RWPE2 (cell line): Measurements from ENCODE around the gene ADAMTS10.

Source experiments
- ATAC-seq: fragments of 200-7000 bp; cut with Tn5 transposase; 3 replicates; pipeline ENCODE4 v1.9.1; 2021; ENCODE audit warnings: low read depth
- DNase-seq: peaks from one replicate; pipeline ENCODE4 v3.0.0-alpha.2; 2020; ENCODE audit warnings: low spot score
- H3K27ac ChIP-seq: fragments of 450-650 bp; 2 replicates; pipeline ENCODE4 v1.5.1; 2017; ENCODE audit warnings: mild to moderate bottlenecking; ENCODE audit not compliant: poor library complexity, severe bottlenecking
- H3K27me3 ChIP-seq: fragments of 250-450 bp; sonication (Bioruptor Pico); 2 replicates; pipeline ENCODE4 v1.5.1; 2021; ENCODE audit warnings: mild to moderate bottlenecking, moderate library complexity; ENCODE audit not compliant: insufficient read depth, poor library complexity, severe bottlenecking
- H3K36me3 ChIP-seq: fragments of 250-450 bp; sonication (Bioruptor Pico); 2 replicates; pipeline ENCODE4 v1.5.1; 2020; ENCODE audit warnings: low read depth, mild to moderate bottlenecking, moderate library complexity
- H3K4me1 ChIP-seq: fragments of 250-450 bp; sonication (Bioruptor Pico); 2 replicates; pipeline ENCODE4 v1.5.1; 2021; ENCODE audit warnings: mild to moderate bottlenecking, moderate library complexity; ENCODE audit not compliant: insufficient read depth, poor library complexity, severe bottlenecking
- H3K4me3 ChIP-seq: fragments of 250-450 bp; sonication (Bioruptor Pico); 2 replicates; pipeline ENCODE4 v1.5.1; 2021; ENCODE audit warnings: mild to moderate bottlenecking, moderate library complexity; ENCODE audit not compliant: severe bottlenecking
- H3K9me3 ChIP-seq: fragments of 250-450 bp; sonication (Bioruptor Pico); 2 replicates; pipeline ENCODE4 v1.5.1; 2021; ENCODE audit warnings: mild to moderate bottlenecking, moderate library complexity; ENCODE audit not compliant: severe bottlenecking
- CTCF ChIP-seq: fragments of 450-650 bp; IDR thresholded peaks from one replicate; pipeline ENCODE4 v1.5.1; 2017; ENCODE audit warnings: mild to moderate bottlenecking, moderate library complexity; ENCODE audit not compliant: poor library complexity, severe bottlenecking

The ADAMTS10 gene

DNA sequence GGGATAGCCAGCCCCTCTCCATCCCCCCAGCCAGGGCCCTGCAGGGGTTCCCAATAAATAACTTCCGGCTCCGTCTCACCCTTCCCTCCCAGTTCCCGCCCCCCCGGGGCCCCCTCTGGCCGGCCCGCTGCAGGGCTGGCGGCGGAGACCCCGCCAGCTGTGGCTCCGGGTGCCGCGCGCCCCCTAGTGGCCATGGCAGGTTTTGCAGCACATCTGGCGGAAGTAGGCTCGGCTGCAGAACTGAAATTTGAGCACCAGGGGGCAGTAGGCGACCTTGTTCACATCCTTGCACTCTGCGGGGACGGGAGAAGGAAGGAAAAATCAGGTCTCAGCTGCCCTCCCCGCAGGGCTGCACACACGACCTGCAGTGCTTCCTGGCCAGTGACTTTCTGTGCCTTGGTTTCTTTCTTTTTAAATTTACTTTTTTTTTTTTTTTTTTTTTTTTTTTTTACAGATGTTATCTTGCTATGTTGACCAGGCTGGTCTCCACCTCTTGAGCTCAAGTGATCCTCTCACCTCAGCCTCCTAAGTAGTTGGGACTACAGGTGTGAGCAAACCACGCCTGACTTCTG, 29.7 kb downstream of the ADAMTS10 start:
- TF ChIP-seq CTCF = peak; percentile 99
- peak; percentile 30; the same call in 1 of the 3 replicates for ATAC-seq
- DNase-seq = no peak
- peaks cover 3% of the 10 kb centered on the region for H3K4me1 ChIP-seq
- H3K9me3 ChIP-seq = no peaks in the 10 kb centered on the region
- no peak overlapping the region for H3K4me3 ChIP-seq
- no peaks in the 10 kb centered on the region for H3K27me3 ChIP-seq
- no peak overlapping the region for H3K27ac ChIP-seq
- H3K36me3 ChIP-seq = no peaks in the 10 kb centered on the region

GRCh38 chr19:8578642-8579265, 31.8 kb downstream of the ADAMTS10 start:
- Histone ChIP-seq H3K4me1 (peaks cover 5% of the 10 kb centered on the region), H3K4me3 (no peak overlapping the region), H3K9me3 (no peaks in the 10 kb centered on the region), H3K27me3 (no peaks in the 10 kb centered on the region), H3K36me3 (no peaks in the 10 kb centered on the region), H3K27ac (no peak overlapping the region)
- TF ChIP-seq CTCF = peak; percentile 93
- no peak for DNase-seq
- peak; percentile 39; the same call in 2 of the 3 replicates for ATAC-seq

DNA sequence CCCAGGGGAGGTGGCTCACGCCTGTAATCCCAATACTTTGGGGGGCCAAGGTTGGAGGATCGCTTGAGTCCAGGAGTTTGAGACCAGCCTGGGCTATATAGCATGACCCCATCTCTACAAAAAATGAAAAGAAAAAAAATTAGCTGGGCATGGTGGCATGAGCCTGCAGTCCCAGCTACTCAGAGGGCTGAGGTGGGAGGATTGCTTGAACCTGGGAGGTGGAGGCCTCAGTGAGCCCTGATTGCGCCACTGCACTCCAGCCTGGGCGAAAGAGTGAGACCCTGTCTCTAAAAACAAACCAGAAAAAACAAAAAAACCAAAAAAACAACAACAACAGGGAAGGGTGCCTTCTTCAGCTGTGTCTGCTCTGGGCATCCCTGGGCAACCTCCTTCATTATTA, 32.8 kb downstream of the ADAMTS10 start:
- Histone ChIP-seq H3K4me3 (no peak overlapping the region), H3K4me1 (peaks cover 5% of the 10 kb centered on the region)
- TF ChIP-seq CTCF = no peak

DNA sequence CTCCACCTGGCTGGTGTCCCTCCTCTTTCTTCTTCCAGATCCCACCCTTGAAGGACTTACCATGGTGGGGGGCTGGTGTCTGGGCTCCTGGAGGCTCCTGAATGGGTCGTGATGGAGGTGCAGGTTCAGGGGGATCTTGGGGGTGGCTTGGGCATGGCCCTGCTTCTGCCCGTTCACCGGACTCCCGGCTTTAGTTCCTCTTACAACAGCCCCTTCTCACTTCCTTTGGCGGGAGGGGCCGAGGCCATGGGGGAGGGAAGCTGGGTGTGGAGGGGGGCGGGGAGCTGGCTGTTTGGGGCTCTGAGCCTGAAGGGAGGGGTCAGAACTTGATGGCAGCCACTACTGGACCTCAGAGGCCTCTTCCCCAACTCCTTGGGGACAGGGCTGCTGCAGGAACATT, 33.3 kb downstream of the ADAMTS10 start, which contains the start of gene MYO1F:
MYO1F (minus strand) TSS at position 196 of the 400 bp plus-strand sequence; CDS start at position 63, 133 bp downstream.
- H3K27me3 ChIP-seq = no peaks in the 10 kb centered on the region
- H3K4me1 ChIP-seq = peaks cover 5% of the 10 kb centered on the region
- DNase-seq = no peak

More for the DNA sequence above, 32.8 kb downstream of the ADAMTS10 start:
- H3K36me3 ChIP-seq = no peaks in the 10 kb centered on the region
- no peak for ATAC-seq
- no peaks in the 10 kb centered on the region for H3K27me3 ChIP-seq
- H3K27ac ChIP-seq = no peak overlapping the region
- DNase-seq = no peak
- no peaks in the 10 kb centered on the region for H3K9me3 ChIP-seq

More for the DNA sequence above, 33.3 kb downstream of the ADAMTS10 start, which contains the start of gene MYO1F:
- no peak for ATAC-seq
- TF ChIP-seq CTCF = no peak
- no peaks in the 10 kb centered on the region for H3K9me3 ChIP-seq
- no peaks in the 10 kb centered on the region for H3K36me3 ChIP-seq
- H3K4me3 ChIP-seq = no peak within 1 kb of the TSS
- H3K27ac ChIP-seq = no peak within 1 kb of the TSS
